Neural progenitor cell (in vitro differentiated cells): ENCODE results near the gene PNN.

Experiments
- CTCF ChIP-seq: fragments of 200-600 bp; sonication (generic); IDR thresholded peaks from 2 replicates; pipeline ENCODE4 v1.5.1; 2017; ENCODE audit warnings: antibody characterized with exemption, mild to moderate bottlenecking
- EZH2 ChIP-seq: fragments of 200-600 bp; sonication (generic); IDR thresholded peaks from 2 replicates; pipeline ENCODE4 v1.6.1; 2017; ENCODE audit warnings: antibody characterized with exemption, mild to moderate bottlenecking, moderate library complexity
- EZH2phosphoT487 ChIP-seq: fragments of 200-600 bp; sonication (generic); IDR thresholded peaks from 2 replicates; pipeline ENCODE4 v1.6.1; 2017; ENCODE audit warnings: antibody characterized with exemption

- TF ChIP-seq CTCF (no peak), EZH2 (no peak), EZH2phosphoT487 (no peak)
Measured at GRCh38 chr14:39140170-39140569, 34.9 kb upstream of the PNN start.
